ENCODE data around the gene CLTC. TPM values are rescaled to one million over a fixed set of nuclear protein-coding genes. Genes with fewer than 3 reads are reported as not detected.
A peak's percentile ranks its signal among the peaks of the same experiment; 100 is the strongest.
"Not testable (repeated sequence)": the region's sequence is repeated elsewhere in the genome, so short reads cannot be mapped to it uniquely, and the experiment has no call there.

The CLTC gene
- 100 to 1,000 TPM; 126 to 131 TPM for total RNA-seq

DNA sequence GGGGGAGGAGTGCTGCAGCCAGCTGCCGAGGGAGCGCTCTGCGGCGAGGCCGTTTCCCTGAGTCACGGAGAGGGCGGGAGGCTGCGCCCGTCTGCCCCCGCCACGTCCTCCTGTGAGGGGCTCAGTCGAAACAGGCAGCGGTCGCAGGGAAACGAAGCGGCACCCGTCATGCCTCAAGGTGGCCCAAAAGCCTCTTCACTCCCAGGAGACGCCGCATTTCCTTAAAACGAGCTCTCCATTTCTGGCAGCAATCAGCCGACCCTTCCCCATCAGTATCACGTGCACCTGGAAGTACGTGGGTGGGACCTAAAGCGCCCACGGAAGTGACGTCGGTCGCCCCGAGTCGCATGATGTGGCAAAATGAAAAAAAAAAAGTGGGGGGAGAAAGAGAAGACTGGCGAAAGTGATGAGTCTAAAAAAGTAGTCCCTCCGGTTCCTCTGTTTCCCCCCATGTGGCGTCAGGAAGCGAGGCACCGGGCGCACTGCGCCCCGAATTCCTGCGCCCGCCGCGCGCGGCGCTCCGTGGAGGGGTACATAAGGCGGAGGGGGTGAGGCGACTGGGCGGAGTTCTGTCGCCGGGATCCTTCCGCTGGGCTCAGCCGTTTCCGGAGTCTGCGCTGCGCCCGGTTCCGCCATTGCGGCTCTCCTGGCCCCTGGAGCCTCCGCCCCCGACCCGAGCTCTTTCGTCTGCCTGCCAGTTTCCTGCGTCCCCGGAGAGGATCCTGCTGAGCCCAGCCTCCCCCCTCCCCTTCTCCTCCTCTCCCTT lies at the start of gene CLTC:
Gene CLTC, plus strand, starts transcription at position 598 of the 766 bp plus-strand sequence. CDS start 237 bp downstream, outside the sequence.
- Mint-ChIP-seq H3K9me3 (ENCODE audit: insufficient read depth) (no peaks in the 10 kb centered on the region), H3K4me1 (ENCODE audit: low read depth) (peaks cover 48% of the 10 kb centered on the region), H3K27me3 (ENCODE audit: low read depth) (no peaks in the 10 kb centered on the region), H3K36me3 (ENCODE audit: low read depth) (peaks cover 31% of the 10 kb centered on the region), H3K4me3 (peak within 1 kb of the TSS; percentile 83), H3K27ac (peak within 1 kb of the TSS; percentile 93)
- ChIA-PET CTCF (interaction anchor here (0.7 to 2.3 kb wide), 5 partner anchors 15 to 947 kb away, joined by 3 to 7 read pairs (median 4); no protein-coding TSS in a partner anchor), POLR2A (interaction anchor here (0.5 to 3.2 kb wide), 29 partner anchors 12 to 1280 kb away, joined by 3 to 27 read pairs (median 4); partner anchors contain the start of genes DHX40, MTMR4, PRR11 and PTRH2)
- DNase-seq, result peak; percentile 94
- peak; percentile 88 for ATAC-seq

DNA sequence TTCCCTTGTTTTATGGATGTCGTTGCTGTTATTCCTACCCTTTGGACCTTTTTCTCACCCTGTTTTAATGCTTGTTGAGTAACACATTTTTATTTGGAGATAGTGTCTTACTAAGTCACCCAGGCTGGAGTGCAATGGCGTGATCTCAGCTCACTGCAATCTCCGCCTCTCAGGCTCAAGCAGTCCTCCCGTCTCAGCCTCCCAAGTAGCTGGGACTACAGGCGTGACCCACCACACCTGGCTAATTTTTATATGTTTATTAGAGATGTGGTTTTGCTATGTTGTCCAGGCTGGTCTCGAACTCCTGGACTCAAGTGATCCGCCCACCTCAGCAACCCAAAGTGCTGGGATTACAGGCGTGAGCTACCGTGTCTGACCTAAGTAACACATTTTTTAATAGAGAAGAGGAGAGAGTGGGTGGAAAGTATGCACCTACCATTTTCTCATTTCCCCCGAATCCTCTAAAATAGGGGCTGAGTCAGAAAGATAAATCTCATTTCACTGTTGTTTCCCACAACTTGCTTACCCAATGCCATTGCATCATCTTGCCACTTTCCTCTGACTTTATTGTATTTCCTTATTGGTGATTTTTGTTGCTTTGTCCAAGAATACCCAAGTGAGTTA lies 47.3 kb upstream of the CLTC start:
- H3K4me3 Mint-ChIP-seq, result no peak overlapping the region
- no peak overlapping the region for H3K27ac Mint-ChIP-seq
- H3K4me1 Mint-ChIP-seq (ENCODE audit: low read depth), result peaks cover 4% of the 10 kb centered on the region
- peaks cover 10% of the 10 kb centered on the region for H3K36me3 Mint-ChIP-seq (ENCODE audit: low read depth)
- CTCF ChIA-PET, result no interaction called here
- ATAC-seq, result no peak
- H3K27me3 Mint-ChIP-seq (ENCODE audit: low read depth), result no peaks in the 10 kb centered on the region
- no peaks in the 10 kb centered on the region for H3K9me3 Mint-ChIP-seq (ENCODE audit: insufficient read depth)
- POLR2A ChIA-PET, result interaction anchor here (1.1 kb wide), 1 partner anchor 47 kb away, joined by 4 read pairs; the partner anchor contains the start of gene CLTC
- no peak for DNase-seq

GRCh38 chr17:59584168-59584567 lies 35.5 kb upstream of the CLTC start:
- ATAC-seq; POLR2A ChIA-PET; CTCF ChIA-PET; H3K4me3 Mint-ChIP-seq; H3K27me3 Mint-ChIP-seq (ENCODE audit: low read depth); H3K27ac Mint-ChIP-seq; DNase-seq; H3K36me3 Mint-ChIP-seq (ENCODE audit: low read depth); H3K4me1 Mint-ChIP-seq (ENCODE audit: low read depth); H3K9me3 Mint-ChIP-seq (ENCODE audit: insufficient read depth): not testable (repeated sequence)

DNA sequence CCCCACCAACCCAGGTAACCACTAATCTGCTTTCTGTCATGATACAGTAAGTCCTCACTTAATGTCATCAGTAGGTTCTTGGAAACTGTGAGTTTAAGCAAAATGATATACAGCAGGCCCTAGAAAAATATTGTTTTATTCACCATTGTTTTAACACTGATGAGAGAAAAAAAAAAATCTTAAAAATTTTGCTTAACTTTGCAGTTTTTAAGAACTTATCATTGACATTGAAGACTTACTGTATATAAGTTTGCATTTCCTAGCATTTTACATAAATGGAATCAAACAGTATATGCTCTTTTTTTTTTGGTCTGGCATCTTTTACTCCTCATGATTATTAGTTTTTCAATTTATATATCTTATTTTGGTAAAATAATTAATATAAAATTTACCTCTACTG lies 19.5 kb upstream of the CLTC start:
- Mint-ChIP-seq H3K27me3 (ENCODE audit: low read depth) (no peaks in the 10 kb centered on the region), H3K9me3 (ENCODE audit: insufficient read depth) (no peaks in the 10 kb centered on the region), H3K36me3 (ENCODE audit: low read depth) (peaks cover 17% of the 10 kb centered on the region), H3K4me1 (ENCODE audit: low read depth) (peaks cover 3% of the 10 kb centered on the region), H3K27ac (peak overlapping the region; percentile 46), H3K4me3 (no peak overlapping the region)
- CTCF ChIA-PET, result no interaction called here
- ATAC-seq (no peak), DNase-seq (no peak)
- POLR2A ChIA-PET, result no interaction called here

DNA sequence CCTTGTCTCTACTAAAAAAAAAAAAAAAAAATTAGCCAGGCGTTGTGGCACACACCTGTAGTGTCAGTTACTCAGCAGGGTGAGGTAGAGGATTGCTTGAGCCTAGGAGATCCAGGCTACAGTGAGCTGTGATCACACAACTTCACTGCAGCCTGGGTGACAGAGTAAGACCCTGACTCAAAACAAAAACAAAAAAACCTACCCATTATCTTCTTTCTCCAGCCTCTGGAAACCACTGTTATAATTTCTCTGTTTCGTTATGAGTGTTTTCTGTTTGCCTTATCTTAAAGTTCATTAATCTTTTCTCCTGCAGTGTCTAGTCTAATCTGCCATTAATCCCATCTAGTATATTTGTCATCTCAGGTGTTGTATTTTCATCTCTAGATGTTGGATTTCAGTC lies 18.6 kb upstream of the CLTC start:
- Mint-ChIP-seq H3K27me3 (ENCODE audit: low read depth) (no peaks in the 10 kb centered on the region), H3K9me3 (ENCODE audit: insufficient read depth) (no peaks in the 10 kb centered on the region), H3K4me3 (no peak overlapping the region), H3K4me1 (ENCODE audit: low read depth) (peaks cover 3% of the 10 kb centered on the region), H3K36me3 (ENCODE audit: low read depth) (peaks cover 23% of the 10 kb centered on the region), H3K27ac (no peak overlapping the region)
- no peak for DNase-seq
- ChIA-PET POLR2A (interaction anchor here (0.6 to 1.7 kb wide), 2 partner anchors 18 to 21 kb away, joined by 3 to 12 read pairs; partner anchors contain the start of gene CLTC), CTCF (interaction anchor here (1.9 kb wide), 1 partner anchor 80 kb away, joined by 6 read pairs; no protein-coding TSS in a partner anchor)
- no peak for ATAC-seq

DNA sequence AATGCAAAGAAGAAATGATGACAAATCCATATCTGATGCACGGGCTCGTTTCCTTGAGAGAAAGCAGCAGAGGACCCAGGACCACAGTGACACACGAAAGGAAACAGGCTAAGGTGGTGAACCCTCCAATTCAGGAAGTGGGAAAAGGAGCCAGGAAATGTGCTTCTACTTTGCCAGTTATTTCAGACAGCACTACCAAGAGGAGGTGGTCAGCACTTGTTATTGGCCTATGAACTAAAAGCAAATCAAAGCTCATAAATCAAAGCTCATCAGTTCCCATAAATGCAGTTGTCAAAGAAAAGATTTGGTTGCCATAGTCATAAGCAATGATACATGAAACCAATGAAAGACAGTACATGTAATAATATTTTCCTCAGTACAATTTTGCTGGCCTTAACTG lies 12.6 kb upstream of the CLTC start:
- no peaks in the 10 kb centered on the region for H3K9me3 Mint-ChIP-seq (ENCODE audit: insufficient read depth)
- no peak overlapping the region for H3K4me3 Mint-ChIP-seq
- H3K4me1 Mint-ChIP-seq (ENCODE audit: low read depth), result peaks cover 5% of the 10 kb centered on the region
- no peak for ATAC-seq
- peaks cover 28% of the 10 kb centered on the region for H3K36me3 Mint-ChIP-seq (ENCODE audit: low read depth)
- no peak overlapping the region for H3K27ac Mint-ChIP-seq
- ChIA-PET POLR2A (interaction anchor here (1.7 kb wide), 1 partner anchor 12 kb away, joined by 6 read pairs; the partner anchor contains the start of gene CLTC), CTCF (interaction anchor here (0.6 to 2.3 kb wide), 2 partner anchors 10 to 28 kb away, joined by 3 to 11 read pairs; no protein-coding TSS in a partner anchor)
- DNase-seq, result no peak
- H3K27me3 Mint-ChIP-seq (ENCODE audit: low read depth), result no peaks in the 10 kb centered on the region

GRCh38 chr17:59607817-59608403 lies 11.8 kb upstream of the CLTC start:
- no peak overlapping the region for H3K4me3 Mint-ChIP-seq
- no peaks in the 10 kb centered on the region for H3K9me3 Mint-ChIP-seq (ENCODE audit: insufficient read depth)
- no peaks in the 10 kb centered on the region for H3K27me3 Mint-ChIP-seq (ENCODE audit: low read depth)
- DNase-seq (peak; percentile 39), ATAC-seq (no peak)
- ChIA-PET POLR2A (interaction anchor here (1.7 kb wide), 1 partner anchor 11 kb away, joined by 6 read pairs; the partner anchor contains the start of gene CLTC), CTCF (interaction anchor here (2.3 kb wide), 1 partner anchor 10 kb away, joined by 11 read pairs; no protein-coding TSS in a partner anchor)
- H3K36me3 Mint-ChIP-seq (ENCODE audit: low read depth), result peaks cover 23% of the 10 kb centered on the region
- H3K27ac Mint-ChIP-seq, result no peak overlapping the region
- H3K4me1 Mint-ChIP-seq (ENCODE audit: low read depth), result peaks cover 5% of the 10 kb centered on the region

- ChIA-PET POLR2A (interaction anchor here (1.0 kb wide), 1 partner anchor 11 kb away, joined by 3 read pairs; no protein-coding TSS in a partner anchor), CTCF (no interaction called here)
- DNase-seq (no peak), ATAC-seq (no peak)
- Mint-ChIP-seq H3K36me3 (ENCODE audit: low read depth) (peaks cover 16% of the 10 kb centered on the region), H3K4me3 (no peak overlapping the region), H3K9me3 (ENCODE audit: insufficient read depth) (no peaks in the 10 kb centered on the region), H3K4me1 (ENCODE audit: low read depth) (peaks cover 9% of the 10 kb centered on the region), H3K27me3 (ENCODE audit: low read depth) (no peaks in the 10 kb centered on the region), H3K27ac (no peak overlapping the region)
These were observed 8.2 kb upstream of the CLTC start for GRCh38 chr17:59611503-59611902.

- peaks cover 18% of the 10 kb centered on the region for H3K36me3 Mint-ChIP-seq (ENCODE audit: low read depth)
- ChIA-PET POLR2A (no interaction called here), CTCF (interaction anchor here (1.9 kb wide), 1 partner anchor 9 kb away, joined by 11 read pairs; no protein-coding TSS in a partner anchor)
- ATAC-seq (no peak), DNase-seq (no peak)
- no peaks in the 10 kb centered on the region for H3K9me3 Mint-ChIP-seq (ENCODE audit: insufficient read depth)
- peaks cover 27% of the 10 kb centered on the region for H3K4me1 Mint-ChIP-seq (ENCODE audit: low read depth)
- H3K4me3 Mint-ChIP-seq, result no peak overlapping the region
- H3K27me3 Mint-ChIP-seq (ENCODE audit: low read depth), result no peaks in the 10 kb centered on the region
- no peak overlapping the region for H3K27ac Mint-ChIP-seq
These were observed 3.3 kb upstream of the CLTC start for GRCh38 chr17:59616253-59616920.

- H3K27ac Mint-ChIP-seq, result no peak overlapping the region
- POLR2A ChIA-PET, result interaction anchor here (1.9 to 3.2 kb wide), 2 partner anchors 52 to 347 kb away, joined by 4 to 27 read pairs; partner anchors contain the start of genes DHX40 and RNFT1
These were observed 2.5 kb upstream of the CLTC start for GRCh38 chr17:59617156-59617732.

DNA sequence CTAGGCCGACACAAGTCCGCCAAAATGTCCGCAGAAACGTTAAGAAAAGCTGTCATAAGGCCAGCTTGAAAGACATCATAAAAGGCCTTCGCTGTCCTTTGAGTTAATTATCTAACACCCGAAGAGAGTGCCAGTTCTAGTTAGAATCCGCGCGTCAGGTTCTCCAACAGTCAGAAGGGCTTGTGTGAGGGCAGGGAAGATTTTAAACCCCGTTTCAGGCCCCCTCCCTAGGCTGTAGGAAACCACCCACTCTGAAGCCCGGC lies 729 bp upstream of the CLTC start:
- ChIA-PET CTCF (interaction anchor here (0.7 to 2.3 kb wide), 4 partner anchors 24 to 947 kb away, joined by 3 to 7 read pairs (median 4); partner anchors contain the start of genes PTRH2 and VMP1), POLR2A (interaction anchor here (0.5 to 3.2 kb wide), 28 partner anchors 12 to 1280 kb away, joined by 3 to 27 read pairs (median 4); partner anchors contain the start of genes DHX40, MTMR4, PRR11 and PTRH2)
- Mint-ChIP-seq H3K9me3 (ENCODE audit: insufficient read depth) (no peaks in the 10 kb centered on the region), H3K36me3 (ENCODE audit: low read depth) (peaks cover 29% of the 10 kb centered on the region), H3K27ac (peak overlapping the region; percentile 93), H3K27me3 (ENCODE audit: low read depth) (no peaks in the 10 kb centered on the region), H3K4me1 (ENCODE audit: low read depth) (peaks cover 49% of the 10 kb centered on the region), H3K4me3 (peak overlapping the region; percentile 83)
- ATAC-seq (no peak), DNase-seq (no peak)

More at GRCh38 chr17:59617156-59617732, 2.5 kb upstream of the CLTC start:
- no peak for DNase-seq
- Mint-ChIP-seq H3K36me3 (ENCODE audit: low read depth) (peaks cover 23% of the 10 kb centered on the region), H3K4me3 (no peak overlapping the region), H3K4me1 (ENCODE audit: low read depth) (peaks cover 36% of the 10 kb centered on the region), H3K27me3 (ENCODE audit: low read depth) (no peaks in the 10 kb centered on the region), H3K9me3 (ENCODE audit: insufficient read depth) (no peaks in the 10 kb centered on the region)
- no peak for ATAC-seq
- CTCF ChIA-PET, result interaction anchor here (1.2 to 1.9 kb wide), 2 partner anchors 10 to 175 kb away, joined by 3 to 11 read pairs; no protein-coding TSS in a partner anchor

All from activated CD8-positive, alpha-beta T cell treated with anti-CD3 and anti-CD28 coated beads, Interleukin-2, amount 10 ng/mL, durations not matched to agents 7 days and 5 days (primary cell).